H9 (cell line): Measurements from ENCODE around the gene USP12. TPM values are rescaled to one million over a fixed set of nuclear protein-coding genes. Genes with fewer than 3 reads are reported as not detected.
"Not testable (repeated sequence)": the region's sequence is repeated elsewhere in the genome, so short reads cannot be mapped to it uniquely, and the experiment has no call there.

ENCODE experiments used
- DNase-seq: peaks from one replicate; pipeline ENCODE4 v3.0.0-alpha.2; 2017
- H2AFZ ChIP-seq: one replicate; pipeline ENCODE4 v1.6.1; 2013; ENCODE audit warnings: mild to moderate bottlenecking, low read length, control low read depth, moderate library complexity
- H2AK5ac ChIP-seq: 2 replicates; pipeline ENCODE4 v1.6.1; 2013; ENCODE audit warnings: low read length, control low read depth, mixed read lengths; ENCODE audit not compliant: insufficient read length
- H2BK120ac ChIP-seq: one replicate; pipeline ENCODE4 v1.6.1; 2013; ENCODE audit warnings: low read depth, mild to moderate bottlenecking, low read length, control low read depth, inconsistent platforms; ENCODE audit not compliant: poor library complexity, severe bottlenecking
- H2BK12ac ChIP-seq: 2 replicates; pipeline ENCODE4 v1.6.1; 2013; ENCODE audit warnings: low read length, control low read depth, mixed read lengths, low read depth; ENCODE audit not compliant: insufficient read length
- H2BK15ac ChIP-seq: 2 replicates; pipeline ENCODE4 v1.6.1; 2013; ENCODE audit warnings: low read depth, low read length, control low read depth
- H2BK20ac ChIP-seq: one replicate; pipeline ENCODE4 v1.6.1; 2013; ENCODE audit warnings: low read depth, mild to moderate bottlenecking, low read length, control low read depth, inconsistent platforms; ENCODE audit not compliant: poor library complexity, severe bottlenecking
- H2BK5ac ChIP-seq: 2 replicates; pipeline ENCODE4 v1.6.1; 2013; ENCODE audit warnings: low read length, control low read depth, mixed read lengths; ENCODE audit not compliant: insufficient read length
- H3K14ac ChIP-seq: 2 replicates; pipeline ENCODE4 v1.6.1; 2013; ENCODE audit warnings: low read length, control low read depth; ENCODE audit not compliant: insufficient read depth
- H3K18ac ChIP-seq: 2 replicates; pipeline ENCODE4 v1.6.1; 2013; ENCODE audit warnings: low read depth, mild to moderate bottlenecking, mixed read lengths, low read length, control low read depth; ENCODE audit not compliant: insufficient read length
- H3K23ac ChIP-seq: 2 replicates; pipeline ENCODE4 v1.6.1; 2013; ENCODE audit warnings: low read length, control low read depth, mixed read lengths, low read depth; ENCODE audit not compliant: insufficient read length
- H3K23me2 ChIP-seq: 2 replicates; pipeline ENCODE4 v1.6.1; 2013; ENCODE audit warnings: low read depth, mild to moderate bottlenecking, mixed read lengths, low read length, control low read depth; ENCODE audit not compliant: insufficient read length, poor library complexity, severe bottlenecking
- H3K27ac ChIP-seq: 2 replicates; pipeline ENCODE4 v1.5.1; 2013; ENCODE audit warnings: low read length, control low read depth, mixed read lengths, low read depth; ENCODE audit not compliant: insufficient read length
- H3K27me3 ChIP-seq: 2 replicates; pipeline ENCODE4 v1.6.1; 2013; ENCODE audit warnings: low read length, control low read depth, inconsistent platforms; ENCODE audit not compliant: insufficient read depth
- H3K4ac ChIP-seq: 2 replicates; pipeline ENCODE4 v1.6.1; 2013; ENCODE audit warnings: low read depth, mild to moderate bottlenecking, control low read depth, inconsistent platforms, low read length, moderate library complexity
- H3K4me1 ChIP-seq: 2 replicates; pipeline ENCODE4 v1.6.1; 2013; ENCODE audit warnings: low read length, control low read depth, inconsistent platforms; ENCODE audit not compliant: insufficient read depth
- H3K4me2 ChIP-seq: 2 replicates; pipeline ENCODE4 v1.6.1; 2013; ENCODE audit warnings: low read length, control low read depth, mixed read lengths; ENCODE audit not compliant: insufficient read length, insufficient read depth
- H3K56ac ChIP-seq: 2 replicates; pipeline ENCODE4 v1.6.1; 2013; ENCODE audit warnings: low read depth, mild to moderate bottlenecking, mixed read lengths, low read length, control low read depth; ENCODE audit not compliant: insufficient read length
- H3K79me1 ChIP-seq: 2 replicates; pipeline ENCODE4 v1.6.1; 2013; ENCODE audit warnings: low read depth, mild to moderate bottlenecking, moderate library complexity, low read length, control low read depth, inconsistent platforms; ENCODE audit not compliant: insufficient read depth, poor library complexity, severe bottlenecking
- H3K79me2 ChIP-seq: 2 replicates; pipeline ENCODE4 v1.6.1; 2013; ENCODE audit warnings: low read length, control low read depth, inconsistent platforms; ENCODE audit not compliant: insufficient read depth
- H3K9ac ChIP-seq: 2 replicates; pipeline ENCODE4 v1.6.1; 2013; ENCODE audit warnings: low read length, control low read depth, mixed read lengths; ENCODE audit not compliant: insufficient read length; ENCODE audit errors: extremely low read depth
- H3K9me3 ChIP-seq: one replicate; pipeline ENCODE4 v1.6.1; 2013; ENCODE audit warnings: low read depth, low read length, inconsistent platforms; ENCODE audit not compliant: control insufficient read depth
- H3T11ph ChIP-seq: one replicate; pipeline ENCODE4 v1.6.1; 2013; ENCODE audit warnings: mild to moderate bottlenecking, low read length, control low read depth, inconsistent platforms
- H4K20me1 ChIP-seq: one replicate; pipeline ENCODE4 v1.6.1; 2013; ENCODE audit not compliant: control insufficient read depth, insufficient read length, insufficient read depth
- H4K5ac ChIP-seq: 2 replicates; pipeline ENCODE4 v1.6.1; 2013; ENCODE audit warnings: low read depth, mild to moderate bottlenecking, mixed read lengths, low read length, control low read depth; ENCODE audit not compliant: insufficient read length
- H4K8ac ChIP-seq: replicated peaks from 2 replicates; pipeline ENCODE4 v1.6.1; 2013; ENCODE audit warnings: low read length, control low read depth, mixed read lengths, low read depth; ENCODE audit not compliant: insufficient read length
- H4K91ac ChIP-seq: 2 replicates; pipeline ENCODE4 v1.6.1; 2013; ENCODE audit warnings: low read depth, mild to moderate bottlenecking, moderate library complexity, mixed read lengths, low read length, control low read depth; ENCODE audit not compliant: insufficient read length
- H3K27ac Mint-ChIP-seq, 3 experiments: 2 replicates in 2 of 3; 3 replicates in 1 of 3; pipeline ENCODE4 v1.8.0; 2020 to 2021; ENCODE audit warnings: mixed read lengths in 3 of 3, mild to moderate bottlenecking in 1 of 3, moderate library complexity in 1 of 3
- H3K27me3 Mint-ChIP-seq: 2 replicates; pipeline ENCODE4 v1.8.0; 2021; ENCODE audit warnings: low read depth, mild to moderate bottlenecking, moderate library complexity, mixed read lengths
- H3K36me3 Mint-ChIP-seq, 3 experiments: 2 replicates in 2 of 3; 3 replicates in 1 of 3; pipeline ENCODE4 v1.8.0; 2020 to 2021; ENCODE audit warnings: low read depth in 3 of 3, mixed read lengths in 3 of 3; ENCODE audit not compliant: insufficient read depth in 1 of 3
- H3K4me1 Mint-ChIP-seq, 2 experiments: 2 replicates each; pipeline ENCODE4 v1.8.0; 2020; ENCODE audit warnings: mixed read lengths in 2 of 2
- H3K4me3 Mint-ChIP-seq, 2 experiments: 2 replicates in 1 of 2; 3 replicates in 1 of 2; pipeline ENCODE4 v1.8.0; 2020 to 2021; ENCODE audit warnings: mild to moderate bottlenecking in 2 of 2, mixed read lengths in 2 of 2, moderate library complexity in 1 of 2
- H3K9me3 Mint-ChIP-seq, 2 experiments: 2 replicates in 1 of 2; 3 replicates in 1 of 2; pipeline ENCODE4 v1.8.0; 2020; ENCODE audit warnings: mild to moderate bottlenecking in 2 of 2, mixed read lengths in 2 of 2, moderate library complexity in 1 of 2
- CTCF ChIP-seq: fragments of 200-600 bp; sonication (generic); conservative IDR thresholded peaks from 3 replicates; pipeline ENCODE4 v1.8.0; 2021; ENCODE audit warnings: antibody characterized with exemption, mild to moderate bottlenecking
- WGBS: extraction: QIAGEN DNeasy Blood & Tissue Kit; methylation state at CpG from one replicate; pipeline ENCODE4 v1.1.7; 2013; ENCODE audit warnings: missing lambda C conversion rate, low lambda C conversion rate, mixed read lengths; ENCODE audit not compliant: insufficient read length; ENCODE audit errors: extremely low coverage; 5-methylcytosine and 5-hydroxymethylcytosine counted together
- total RNA-seq: library from RNA; stranded (reverse); gene quantifications from 2 replicates; pipeline ENCODE4 v1.2.1, GENCODE V29; 2021

The USP12 gene
- total RNA-seq, 1 experiment from 2014 or later, result 24.8 TPM

GRCh38 chr13:27219611-27220010, 48.0 kb upstream of the USP12 start:
- Histone ChIP-seq H4K91ac (no peak overlapping the region), H3K23ac (no peak overlapping the region), H3T11ph (no peak overlapping the region), H3K79me1 (no peaks in the 10 kb centered on the region), H3K56ac (no peak overlapping the region), H2AFZ (no peak overlapping the region), H3K23me2 (no peaks in the 10 kb centered on the region), H2BK20ac (no peak overlapping the region), H3K27me3 (no peaks in the 10 kb centered on the region), H3K14ac (no peak overlapping the region), H3K4me2 (no peak overlapping the region), H3K9me3 (no peaks in the 10 kb centered on the region), H3K4ac (no peak overlapping the region), H3K79me2 (no peaks in the 10 kb centered on the region), H3K27ac (no peak overlapping the region), H4K5ac (no peak overlapping the region), H2BK12ac (no peak overlapping the region), H3K9ac (no peak overlapping the region), H2AK5ac (no peak overlapping the region), H4K8ac (no peak overlapping the region), H3K18ac (no peak overlapping the region), H2BK120ac (no peak overlapping the region), H2BK5ac (no peak overlapping the region), H4K20me1 (no peaks in the 10 kb centered on the region), H3K4me1 (no peaks in the 10 kb centered on the region), H2BK15ac (no peak overlapping the region)
- no peak overlapping the region for H3K27ac Mint-ChIP-seq
- DNase-seq, result no peak
- peaks cover 10 to 12% of the 10 kb centered on the region in 2 experiments for H3K4me1 Mint-ChIP-seq
- WGBS, result no CpG with 5 or more reads among the region's 19 CpGs
- H3K36me3 Mint-ChIP-seq, result peaks cover 8 to 39% (median 18%) of the 10 kb centered on the region in 3 experiments
- H3K9me3 Mint-ChIP-seq, result peaks cover 26% of the 10 kb centered on the region in 2 experiments
- no peak overlapping the region for H3K4me3 Mint-ChIP-seq
- no peaks in the 10 kb centered on the region; the same call in 1 of the 2 replicates for H3K27me3 Mint-ChIP-seq
- TF ChIP-seq CTCF, result no peak

- no CpG with 5 or more reads among the region's 1 CpG for WGBS
- not testable (repeated sequence) for H3K27ac Mint-ChIP-seq, H3K79me2 ChIP-seq, H3K9me3 ChIP-seq, H2BK120ac ChIP-seq, H2BK12ac ChIP-seq, H3K27me3 Mint-ChIP-seq, H2BK15ac ChIP-seq, DNase-seq, H2AK5ac ChIP-seq, H3K14ac ChIP-seq, H3K27ac ChIP-seq, H2BK5ac ChIP-seq, H4K20me1 ChIP-seq, H2AFZ ChIP-seq, H3K79me1 ChIP-seq, H3K18ac ChIP-seq, H3K4me2 ChIP-seq, H3K4ac ChIP-seq, H3K4me1 ChIP-seq, H3K4me3 Mint-ChIP-seq, H2BK20ac ChIP-seq, H3K23ac ChIP-seq, H4K91ac ChIP-seq, H3K9ac ChIP-seq, H4K8ac ChIP-seq, H3K23me2 ChIP-seq, H3K56ac ChIP-seq, H3T11ph ChIP-seq, H4K5ac ChIP-seq, H3K27me3 ChIP-seq
- H3K4me1 Mint-ChIP-seq, result peaks cover 16 to 17% of the 10 kb centered on the region in 2 experiments
- H3K9me3 Mint-ChIP-seq, result peaks cover 26% of the 10 kb centered on the region in 2 experiments
- peaks cover 8 to 39% (median 18%) of the 10 kb centered on the region in 3 experiments for H3K36me3 Mint-ChIP-seq
Measured at GRCh38 chr13:27218861-27219260, 47.2 kb upstream of the USP12 start.
